RPMI7951 (cell line): Measurements from ENCODE around the gene SRGAP1. TPM values are rescaled to one million over a fixed set of nuclear protein-coding genes. Genes with fewer than 3 reads are reported as not detected.
A peak's percentile ranks its signal among the peaks of the same experiment; 100 is the strongest.
"Not testable (repeated sequence)": the region's sequence is repeated elsewhere in the genome, so short reads cannot be mapped to it uniquely, and the experiment has no call there.

ENCODE experiments used
- DNase-seq: peaks from one replicate; pipeline ENCODE4 v3.0.0-alpha.2; 2012; ENCODE audit warnings: low read depth
- total RNA-seq: library from RNA; depleted of rRNA; stranded (reverse); fragments of >200 nt; shearing (Covaris generic); gene quantifications from 2 replicates; pipeline ENCODE4 v1.2.3, GENCODE V29; 2014

SRGAP1 gene
- total RNA-seq, 1 experiment from 2014 or later: 2.3 TPM

- peak; percentile 74 for DNase-seq
Measured at GRCh38 chr12:64006211-64006825, 161.8 kb downstream of the SRGAP1 start.

DNA sequence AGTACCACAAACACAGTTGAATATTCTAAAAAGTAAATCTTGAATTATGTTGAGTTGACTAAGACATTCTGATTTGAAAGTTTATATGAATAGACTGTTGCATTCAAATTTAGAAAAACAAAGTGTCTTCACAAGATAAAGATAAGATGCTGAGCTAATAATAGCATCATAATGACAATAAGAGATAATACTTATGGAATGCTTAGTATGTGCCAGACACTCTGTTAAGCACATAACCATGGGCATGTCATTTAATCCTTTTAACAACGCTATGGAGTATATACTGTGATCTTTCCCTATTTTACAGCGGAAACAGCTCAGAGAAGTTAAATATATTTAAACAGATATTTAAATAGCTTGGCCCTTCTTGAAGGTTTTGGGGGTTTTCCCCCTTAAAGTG, 163.4 kb downstream of the SRGAP1 start:
- DNase-seq: no peak

- DNase-seq: no peak
Measured at GRCh38 chr12:64008596-64008995, 164.1 kb downstream of the SRGAP1 start.

DNA sequence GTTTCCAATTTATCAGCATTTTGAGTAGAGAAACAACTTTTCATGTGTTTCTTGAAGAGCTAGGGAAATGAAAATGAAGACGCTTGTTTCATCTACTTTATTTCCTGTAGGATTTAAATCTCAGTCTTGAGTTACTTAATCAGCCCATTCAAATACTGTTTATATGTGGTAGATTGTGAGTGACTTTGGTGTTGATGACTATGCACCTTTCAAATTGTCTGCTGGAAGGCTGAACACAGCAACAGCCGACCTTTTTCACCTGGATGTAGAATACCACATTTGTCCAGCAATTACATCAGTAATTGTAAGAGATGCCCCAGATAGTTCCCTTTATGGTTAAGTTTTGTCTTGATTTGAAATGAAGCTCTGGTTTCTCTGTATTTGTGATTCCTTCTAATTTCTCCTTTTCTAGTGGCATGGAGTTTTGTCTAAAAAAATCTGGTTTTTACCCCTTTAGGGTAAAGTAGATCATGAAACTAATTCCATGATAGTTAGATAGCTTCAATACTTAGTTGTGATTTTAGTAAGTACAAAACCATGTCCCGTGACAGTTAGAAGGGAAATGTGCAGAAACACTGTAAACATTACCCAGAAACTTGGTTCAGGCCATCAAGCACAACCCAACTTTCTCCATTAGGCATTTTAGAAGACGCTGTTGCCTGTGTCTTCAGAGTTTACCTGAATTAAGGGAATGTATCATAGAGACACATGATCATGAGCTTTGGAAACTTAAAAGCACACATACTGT, 165.0 kb downstream of the SRGAP1 start:
- no peak for DNase-seq

GRCh38 chr12:64010069-64010686, 165.7 kb downstream of the SRGAP1 start:
- peak; percentile 88 for DNase-seq

GRCh38 chr12:64016521-64016920, 172.0 kb downstream of the SRGAP1 start:
- DNase-seq: no peak

- DNase-seq: not testable (repeated sequence)
Measured at GRCh38 chr12:64018116-64018515, 173.6 kb downstream of the SRGAP1 start.

DNA sequence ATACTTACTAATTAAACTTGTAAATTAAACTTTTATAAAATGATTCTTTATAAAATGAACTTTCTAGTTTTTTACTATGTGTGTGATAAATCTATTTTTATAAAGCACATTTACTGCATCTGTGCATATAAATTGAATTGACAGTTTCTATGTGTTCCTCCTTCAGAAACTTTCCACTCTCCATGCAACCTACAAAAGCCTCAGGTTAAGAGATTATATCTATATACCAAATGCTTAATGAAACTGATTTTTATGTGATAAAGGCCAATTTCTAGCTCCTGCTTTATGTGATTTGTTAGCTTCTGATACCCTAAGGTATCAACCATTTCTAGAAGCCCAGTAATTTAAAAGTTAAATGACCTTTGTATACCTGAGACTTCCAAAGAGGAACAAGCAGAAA, 174.0 kb downstream of the SRGAP1 start:
- DNase-seq: no peak

DNA sequence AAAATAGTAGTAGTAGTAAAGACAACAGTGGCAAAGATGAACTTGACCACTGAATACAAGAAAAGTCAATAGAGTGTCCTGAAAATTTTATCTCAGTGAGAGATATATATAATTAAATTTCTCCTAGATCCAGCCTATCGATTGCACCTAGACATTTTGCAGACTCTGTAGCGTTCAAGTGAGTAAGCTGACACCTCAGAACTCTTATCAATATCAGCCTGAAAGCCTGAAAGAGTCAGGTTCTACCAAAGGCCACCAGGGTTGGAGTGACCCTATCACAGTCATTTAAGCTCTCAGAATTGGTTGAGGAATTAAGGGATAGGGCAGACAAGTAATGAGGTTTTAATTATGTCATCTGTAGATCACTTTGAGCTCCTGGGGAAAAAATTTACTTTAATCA, 174.6 kb downstream of the SRGAP1 start:
- DNase-seq: no peak

GRCh38 chr12:64019654-64020053, 175.2 kb downstream of the SRGAP1 start:
- no peak for DNase-seq

DNA sequence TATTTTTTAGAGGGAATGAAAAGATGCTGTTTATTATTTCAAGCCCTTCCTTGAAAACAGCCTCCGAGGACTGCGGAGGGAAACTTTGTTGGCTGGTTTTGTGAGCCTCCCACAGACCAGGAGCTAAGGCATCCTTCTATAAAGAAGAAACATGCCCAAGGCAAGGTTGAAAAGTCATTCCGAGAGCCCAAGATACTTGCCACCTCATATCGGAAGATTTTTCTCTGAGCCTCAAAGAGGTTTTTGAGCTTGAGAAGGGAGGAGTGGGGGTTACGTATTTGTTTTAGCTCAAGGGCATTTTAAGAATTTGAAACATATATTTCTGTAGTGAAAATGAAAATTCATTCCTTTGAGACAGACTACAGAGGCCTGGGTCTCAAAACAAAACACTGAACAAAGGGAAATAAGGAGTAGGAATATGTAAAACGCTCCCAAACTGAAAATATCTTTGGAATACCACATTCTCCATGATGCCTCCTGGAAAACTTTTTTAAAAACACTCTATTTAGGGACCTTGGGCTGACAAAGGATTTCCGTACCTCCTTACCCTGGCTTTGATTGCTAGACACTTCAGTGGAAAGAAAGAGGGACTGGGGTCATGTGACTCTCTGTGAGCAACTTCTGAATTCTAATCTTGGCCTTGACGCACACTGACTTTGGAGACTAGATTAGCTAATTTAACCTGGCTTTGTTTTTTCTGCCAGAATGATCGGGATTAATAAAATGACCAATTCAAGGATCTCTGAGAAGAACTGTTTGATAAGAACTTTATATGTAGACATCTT, 180.9 kb downstream of the SRGAP1 start:
- peak; percentile 82 for DNase-seq

DNA sequence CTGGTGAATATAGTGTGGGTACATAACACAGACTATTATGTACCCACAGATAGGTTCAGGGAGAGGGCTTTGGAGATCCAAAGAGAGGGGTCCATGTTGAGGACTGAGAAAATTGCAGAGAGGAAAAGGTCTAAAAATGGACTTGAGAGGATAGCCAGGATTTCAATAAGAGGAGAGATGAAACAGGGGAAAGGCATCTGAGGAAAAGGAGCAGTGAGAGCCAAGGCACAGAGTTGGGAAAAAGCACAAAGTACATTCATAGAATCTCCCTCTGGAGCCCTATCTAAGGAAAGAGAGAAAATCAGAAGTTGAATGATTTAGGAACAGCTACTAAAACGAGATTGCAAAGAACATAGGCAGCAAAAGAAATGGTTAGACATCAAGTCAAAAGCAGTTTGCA, 182.8 kb downstream of the SRGAP1 start:
- DNase-seq: no peak

DNA sequence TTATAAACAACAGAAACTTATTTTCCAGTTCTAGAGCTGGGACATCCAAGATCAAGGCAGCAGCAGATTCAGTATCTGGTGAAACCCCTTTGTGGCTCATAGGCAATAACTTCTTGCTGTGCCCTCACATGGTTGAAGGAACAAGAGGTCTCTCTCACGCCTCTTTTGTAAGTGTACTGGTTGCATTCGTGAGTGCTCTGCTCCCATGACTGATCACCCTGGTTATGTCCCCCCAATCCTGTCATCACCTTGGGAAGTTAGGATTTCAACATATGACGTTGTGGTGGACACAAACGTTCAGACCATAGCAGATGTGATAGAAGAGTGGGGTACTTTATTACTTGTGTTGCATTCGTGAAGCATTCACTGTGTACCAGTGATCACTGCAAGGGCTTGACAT, 184.0 kb downstream of the SRGAP1 start:
- DNase-seq: no peak

DNA sequence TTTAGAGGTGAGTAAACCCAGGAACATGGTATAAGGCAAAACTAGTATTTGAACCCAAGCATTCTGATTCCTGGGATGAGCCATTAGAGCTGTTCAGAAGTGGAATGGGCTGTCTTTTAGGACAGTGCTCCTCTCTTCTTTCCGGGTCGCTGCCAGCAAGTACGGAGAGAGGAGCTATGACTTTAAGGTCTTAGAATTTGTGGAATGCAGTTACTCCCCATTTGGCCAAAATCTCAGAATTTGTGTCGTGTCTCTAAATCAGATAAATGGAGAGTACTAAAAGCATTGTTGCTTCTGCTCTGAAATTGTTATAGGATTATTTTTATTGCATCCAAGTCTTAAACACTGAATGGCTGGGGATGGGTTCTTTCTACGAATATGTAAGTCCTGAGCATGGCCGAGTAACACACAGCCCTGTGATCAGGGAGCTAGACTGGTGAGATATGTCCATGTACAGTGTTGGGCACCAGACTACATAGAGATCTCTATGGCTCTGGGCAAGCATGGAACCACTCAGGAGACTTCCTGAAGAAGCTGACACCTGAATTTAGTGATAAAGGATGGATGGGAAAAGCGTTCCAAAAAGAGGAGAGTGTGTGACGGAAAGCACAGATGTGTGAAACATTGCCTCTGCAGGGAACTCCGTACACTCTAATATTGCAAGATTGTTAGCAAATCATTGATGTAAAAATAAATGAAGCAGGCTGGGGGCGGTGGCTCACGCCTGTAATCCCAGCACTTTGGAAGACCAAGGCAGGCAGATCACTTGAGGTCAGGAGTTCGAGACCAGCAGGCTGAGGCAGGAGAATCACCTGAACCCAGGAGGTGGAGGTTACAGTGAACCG, 184.7 kb downstream of the SRGAP1 start:
- no peak for DNase-seq

- no peak for DNase-seq
Measured at GRCh38 chr12:64030155-64030554, 185.7 kb downstream of the SRGAP1 start.

DNA sequence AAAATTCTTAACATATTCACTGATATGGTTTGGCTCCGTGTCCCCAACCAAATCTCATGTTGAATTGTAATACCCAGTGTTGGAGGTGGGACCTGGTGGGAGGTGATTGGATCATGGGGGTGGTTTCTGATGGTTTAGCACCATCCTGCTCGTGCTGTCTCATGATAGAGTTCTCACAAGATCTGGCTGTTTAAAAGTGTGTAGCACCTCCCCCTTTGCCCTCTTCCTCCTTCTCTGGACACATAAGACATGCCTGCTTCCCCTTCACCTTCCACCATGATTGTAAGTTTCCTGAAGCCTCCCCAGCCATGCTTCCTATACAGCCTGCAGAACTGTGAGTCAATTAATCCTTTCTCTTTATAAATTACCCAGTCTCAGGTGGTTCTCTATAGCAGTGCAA, 189.6 kb downstream of the SRGAP1 start:
- not testable (repeated sequence) for DNase-seq

- DNase-seq: no peak
Measured at GRCh38 chr12:64034901-64035576, 190.5 kb downstream of the SRGAP1 start.

DNA sequence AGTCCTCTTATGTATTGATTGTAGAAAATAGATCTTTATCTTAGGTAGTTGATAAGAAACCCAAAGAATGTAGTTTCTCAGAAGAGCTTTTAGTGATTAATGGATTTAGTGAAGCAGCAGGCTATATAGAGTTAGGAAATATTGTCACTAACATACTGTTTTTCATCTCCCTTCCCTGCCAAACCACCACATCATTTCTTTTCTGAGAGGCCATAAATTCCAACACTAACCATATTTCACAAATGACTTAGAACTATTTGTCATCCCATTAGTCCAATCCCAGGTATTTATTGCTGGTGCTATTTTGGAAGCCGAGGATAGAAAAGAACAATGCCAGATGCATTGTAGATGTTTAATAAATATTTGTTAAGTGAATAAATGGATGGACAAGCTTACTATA, 191.9 kb downstream of the SRGAP1 start:
- no peak for DNase-seq

DNA sequence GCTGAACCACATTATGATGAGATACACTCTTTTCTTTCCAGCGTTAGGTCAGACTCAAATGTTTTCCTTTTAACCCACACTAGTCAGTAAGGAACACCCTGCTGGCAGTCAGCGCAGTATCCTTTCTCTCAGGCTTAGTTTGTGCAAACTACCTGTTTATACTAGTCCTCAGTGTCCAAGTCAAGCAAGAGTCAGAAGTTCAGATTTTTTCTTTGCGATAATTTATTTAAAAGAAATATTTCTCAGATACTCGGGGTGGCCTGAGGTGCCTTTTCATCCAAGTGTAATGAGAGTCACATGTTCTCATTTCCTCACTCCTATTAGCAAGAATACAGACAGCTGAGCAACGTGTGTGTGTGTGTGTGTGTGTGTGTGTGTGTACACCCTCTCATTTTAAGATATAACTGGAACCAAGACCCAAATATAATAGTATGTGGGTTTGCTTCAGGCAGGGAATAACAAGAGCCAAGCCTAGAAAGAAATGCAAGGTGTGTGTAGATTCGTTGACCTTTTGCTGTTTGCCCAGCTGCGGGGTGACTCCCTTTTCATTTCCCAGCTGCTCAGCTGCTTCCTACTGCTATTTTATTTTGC, 194.9 kb downstream of the SRGAP1 start:
- peak; percentile 25 for DNase-seq

DNA sequence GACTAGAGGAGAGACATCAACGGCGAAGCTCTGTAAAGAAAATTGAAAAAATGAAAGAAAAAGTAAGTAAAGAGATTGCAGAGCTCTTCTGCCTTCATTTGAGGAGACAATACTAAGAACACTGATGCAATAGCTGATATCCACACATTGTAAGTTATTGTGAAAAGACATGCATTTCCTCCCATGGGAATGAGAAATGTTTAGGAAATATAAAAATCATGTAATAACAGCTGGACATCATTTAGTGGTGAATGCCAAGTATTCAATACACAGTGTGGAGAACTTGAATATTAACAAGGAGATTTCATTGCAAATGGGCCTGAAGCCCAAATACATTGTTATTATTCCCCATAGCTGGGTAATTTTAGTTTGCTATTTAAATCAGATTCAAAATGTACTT, 198.4 kb downstream of the SRGAP1 start:
- no peak for DNase-seq
